HAP-1 (cell line): ENCODE measurements around the gene GLB1L3.

Source experiments
- DNase-seq, 2 experiments: peaks; one replicate each; pipeline ENCODE4 v3.0.0-alpha.2; 2016 to 2020; ENCODE audit warnings: low spot score in 2 of 2
- H3K27me3 ChIP-seq: fragments of 250-450 bp; sonication (Bioruptor Pico); 2 replicates; pipeline ENCODE4 v1.5.1; 2020; ENCODE audit warnings: low read depth, mild to moderate bottlenecking, moderate library complexity
- H3K36me3 ChIP-seq: fragments of 250-450 bp; sonication (Bioruptor Pico); replicated peaks from 2 replicates; pipeline ENCODE4 v1.5.1; 2020; ENCODE audit warnings: mild to moderate bottlenecking
- H3K4me1 ChIP-seq: fragments of 250-450 bp; sonication (Bioruptor Pico); 2 replicates; pipeline ENCODE4 v1.5.1; 2020; ENCODE audit warnings: mild to moderate bottlenecking
- H3K4me3 ChIP-seq: fragments of 250-450 bp; sonication (Bioruptor Pico); 2 replicates; pipeline ENCODE4 v1.5.1; 2020; ENCODE audit warnings: mild to moderate bottlenecking, moderate library complexity
- H3K9me3 ChIP-seq: fragments of 250-450 bp; sonication (Bioruptor Pico); 2 replicates; pipeline ENCODE4 v1.5.1; 2020; ENCODE audit warnings: mild to moderate bottlenecking, moderate library complexity
- in situ Hi-C: fragments of 300-500 bp; cut with MboI; formaldehyde crosslinking; loops from 3 replicates; pipeline ENCODE4 v1.14.3; 2020; ENCODE audit warnings: low sequenced_read_pairs, inconsistent platforms, mixed read lengths

Gene GLB1L3

GRCh38 chr11:134366254-134366653, 90.1 kb downstream of the GLB1L3 start:
- no peaks in the 10 kb centered on the region for H3K27me3 ChIP-seq
- in situ Hi-C loops: no loop called here
- no peaks in the 10 kb centered on the region for H3K9me3 ChIP-seq
- H3K36me3 ChIP-seq: no peaks in the 10 kb centered on the region; the same call in none of the 2 replicates
- no peaks in the 10 kb centered on the region for H3K4me1 ChIP-seq
- DNase-seq: no peak
- no peak overlapping the region for H3K4me3 ChIP-seq

- Histone ChIP-seq H3K4me1 (no peaks in the 10 kb centered on the region), H3K27me3 (no peaks in the 10 kb centered on the region), H3K9me3 (no peaks in the 10 kb centered on the region), H3K4me3 (no peak overlapping the region), H3K36me3 (peaks cover 4% of the 10 kb centered on the region)
- DNase-seq: no peak
- in situ Hi-C loops: no loop called here
These were observed 91.6 kb downstream of the GLB1L3 start for GRCh38 chr11:134367781-134368180.
